Midbrain (tissue), 1 donor: ENCODE data around the gene ZNF324B.
"Not testable (repeated sequence)": the region's sequence is repeated elsewhere in the genome, so short reads cannot be mapped to it uniquely, and the experiment has no call there.

Experiments
- DNase-seq: peaks from one replicate; lab custom pipeline; 2025; lab: John Stamatoyannopoulos, UW

The ZNF324B gene

DNA sequence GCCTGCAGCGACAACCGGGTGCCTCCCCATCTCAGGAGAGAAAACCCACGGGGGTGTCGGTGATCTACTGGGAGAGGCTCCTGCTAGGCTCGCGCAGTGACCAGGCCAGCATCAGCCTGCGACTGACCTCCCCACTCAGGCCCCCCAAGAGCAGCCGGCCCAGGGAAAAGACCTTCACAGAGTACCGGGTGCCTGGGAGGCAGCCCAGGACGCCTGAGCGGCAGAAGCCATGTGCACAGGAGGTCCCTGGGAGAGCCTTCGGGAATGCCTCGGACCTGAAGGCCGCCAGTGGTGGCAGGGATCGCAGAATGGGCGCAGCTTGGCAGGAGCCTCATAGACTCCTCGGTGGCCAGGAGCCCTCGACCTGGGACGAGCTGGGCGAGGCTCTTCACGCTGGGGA, 3.9 kb downstream of the ZNF324B start:
- DNase-seq: no peak

GRCh38 chr19:58456111-58456510, 4.7 kb downstream of the ZNF324B start:
- no peak for DNase-seq

DNA sequence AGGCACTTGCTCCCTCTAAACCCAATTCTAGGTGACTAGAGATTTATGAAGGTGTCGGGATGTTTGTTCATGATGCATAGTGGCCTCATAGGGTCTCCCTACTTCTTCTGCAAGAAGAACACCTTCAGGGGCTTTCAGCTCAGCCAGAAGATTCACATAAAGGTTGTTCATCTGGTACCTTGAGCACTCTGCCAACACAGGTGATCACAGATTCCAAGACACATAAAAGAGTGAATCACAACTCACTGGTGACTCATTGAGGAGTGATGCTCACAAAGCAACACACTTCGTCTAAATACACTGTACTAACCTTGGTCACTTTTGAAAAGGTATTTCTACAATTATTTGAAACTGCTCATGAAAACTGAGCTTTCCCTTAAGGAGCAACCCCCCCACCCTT, 8.6 kb downstream of the ZNF324B start:
- DNase-seq: no peak

- no peak for DNase-seq
Observed at GRCh38 chr19:58466089-58466759, 14.8 kb downstream of the ZNF324B start.

DNA sequence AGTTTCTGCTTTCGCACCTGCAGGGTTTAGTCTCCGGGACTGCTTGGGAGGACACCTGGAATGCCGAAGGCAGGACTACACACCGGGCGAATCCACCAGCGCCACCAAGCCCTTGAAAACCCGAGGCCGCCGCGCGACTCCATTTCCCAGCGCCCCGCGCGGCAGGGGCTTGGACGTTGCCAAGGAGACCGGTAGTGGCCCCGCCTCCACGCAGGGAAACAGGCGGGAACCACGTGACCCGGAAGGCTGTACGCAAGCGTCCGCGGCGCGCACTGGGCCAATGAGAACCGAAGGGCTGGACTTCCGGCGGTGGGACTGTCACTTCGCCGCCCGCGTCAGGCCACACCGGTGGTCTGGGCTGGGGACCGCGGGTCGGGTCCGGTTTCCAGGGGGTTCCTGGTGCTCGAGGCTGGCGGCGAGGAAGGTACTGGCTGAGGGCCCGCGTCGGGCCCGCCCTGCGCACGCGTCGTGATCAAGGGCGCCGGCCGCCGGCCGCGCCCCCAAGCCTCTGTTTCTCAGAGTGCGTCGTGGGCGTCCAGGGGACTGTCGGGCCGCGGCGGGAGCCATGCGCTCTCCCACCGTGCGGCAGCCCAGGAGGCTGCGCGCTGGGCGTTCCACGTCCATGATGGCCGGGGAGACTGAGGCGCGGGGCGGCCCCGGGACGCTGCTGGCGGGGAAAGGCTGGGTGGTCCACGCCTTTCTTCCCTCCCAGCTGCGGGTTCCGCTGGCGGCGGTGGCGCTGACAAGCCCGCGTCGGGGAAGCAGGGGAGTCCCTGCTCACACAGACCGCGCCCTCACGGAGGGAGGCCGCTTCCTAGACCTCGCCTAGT, 15.6 kb downstream of the ZNF324B start, which contains the start of gene ZNF324:
Gene ZNF324 (plus strand): TSS at position 321 of the 830 bp plus-strand sequence. CDS start 2,106 bp downstream, outside the sequence.
- peak; percentile 99 for DNase-seq

GRCh38 chr19:58468216-58468839, 16.9 kb downstream of the ZNF324B start:
- DNase-seq: no peak

DNA sequence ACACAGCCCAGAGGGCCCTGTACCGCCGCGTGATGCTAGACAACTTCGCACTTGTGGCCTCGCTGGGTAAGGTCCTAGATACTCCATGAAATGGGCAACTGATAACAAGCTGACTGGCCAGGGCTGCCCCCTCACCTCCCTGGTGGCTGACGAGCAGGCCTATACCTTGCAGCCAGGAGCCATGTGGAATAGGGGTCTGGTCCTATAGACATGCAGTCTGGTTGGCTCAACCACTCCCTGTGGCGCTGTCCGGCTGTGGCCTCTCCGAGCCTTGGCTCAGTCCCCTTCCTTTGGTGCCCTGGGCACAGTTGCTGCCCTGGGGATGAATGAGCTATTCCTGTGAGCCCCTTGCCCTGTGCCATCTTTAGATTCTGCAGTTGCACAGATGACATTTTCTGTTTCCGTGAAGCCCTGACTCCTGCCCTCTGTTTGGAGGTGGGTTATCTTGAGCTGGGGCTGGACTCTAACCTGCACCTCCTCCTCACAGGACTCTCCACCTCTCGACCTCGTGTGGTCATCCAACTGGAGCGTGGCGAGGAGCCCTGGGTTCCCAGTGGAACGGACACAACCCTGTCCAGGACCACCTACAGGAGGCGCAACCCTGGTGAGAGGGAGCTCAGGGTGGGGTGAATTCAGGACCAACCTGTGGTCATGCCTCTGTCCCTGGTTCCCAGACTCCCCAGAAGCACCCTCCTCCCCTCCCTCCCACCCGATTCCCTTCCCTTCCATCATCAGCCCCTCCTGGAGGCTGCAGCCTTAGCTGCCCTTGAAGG, 18.0 kb downstream of the ZNF324B start:
- DNase-seq: no peak

- not testable (repeated sequence) for DNase-seq
Observed at GRCh38 chr19:58470837-58471543, 19.6 kb downstream of the ZNF324B start.

GRCh38 chr19:58471736-58472135, 20.3 kb downstream of the ZNF324B start:
- no peak for DNase-seq

- DNase-seq: no peak
Observed at GRCh38 chr19:58473775-58474174, 22.4 kb downstream of the ZNF324B start.

DNA sequence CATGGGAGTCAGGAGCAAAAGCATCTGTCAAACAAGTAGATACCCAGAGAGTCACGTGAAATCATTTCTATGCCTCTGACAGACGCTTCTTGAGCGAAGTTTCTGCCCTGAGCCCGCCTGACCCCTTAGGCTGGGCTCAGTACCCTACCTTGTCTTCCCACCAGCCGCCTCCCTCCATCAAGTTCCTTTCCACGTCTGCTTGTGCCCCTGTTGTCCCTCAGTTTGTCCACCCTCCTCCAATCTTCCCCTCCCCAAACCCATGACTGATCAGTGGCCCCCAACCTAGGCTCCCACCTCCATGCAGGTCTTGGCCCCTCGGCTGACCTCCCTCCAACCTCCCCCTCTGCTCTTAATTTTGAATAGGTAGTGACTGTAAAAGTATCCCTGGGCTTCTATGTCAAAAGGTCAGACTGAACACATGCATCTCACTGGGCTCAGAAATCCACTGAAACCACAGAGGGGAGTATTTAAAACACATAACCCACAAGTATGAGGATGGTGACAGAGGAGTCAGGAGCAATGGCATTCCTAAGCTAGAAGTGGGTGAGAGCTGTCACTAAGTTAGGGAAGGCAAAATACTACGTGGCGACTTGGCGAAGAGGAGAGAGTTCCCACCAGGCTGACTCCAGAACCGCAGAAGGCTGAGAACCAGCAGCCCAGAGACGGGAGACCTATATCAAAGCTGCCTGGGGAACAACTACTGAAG, 23.0 kb downstream of the ZNF324B start:
- no peak for DNase-seq

DNA sequence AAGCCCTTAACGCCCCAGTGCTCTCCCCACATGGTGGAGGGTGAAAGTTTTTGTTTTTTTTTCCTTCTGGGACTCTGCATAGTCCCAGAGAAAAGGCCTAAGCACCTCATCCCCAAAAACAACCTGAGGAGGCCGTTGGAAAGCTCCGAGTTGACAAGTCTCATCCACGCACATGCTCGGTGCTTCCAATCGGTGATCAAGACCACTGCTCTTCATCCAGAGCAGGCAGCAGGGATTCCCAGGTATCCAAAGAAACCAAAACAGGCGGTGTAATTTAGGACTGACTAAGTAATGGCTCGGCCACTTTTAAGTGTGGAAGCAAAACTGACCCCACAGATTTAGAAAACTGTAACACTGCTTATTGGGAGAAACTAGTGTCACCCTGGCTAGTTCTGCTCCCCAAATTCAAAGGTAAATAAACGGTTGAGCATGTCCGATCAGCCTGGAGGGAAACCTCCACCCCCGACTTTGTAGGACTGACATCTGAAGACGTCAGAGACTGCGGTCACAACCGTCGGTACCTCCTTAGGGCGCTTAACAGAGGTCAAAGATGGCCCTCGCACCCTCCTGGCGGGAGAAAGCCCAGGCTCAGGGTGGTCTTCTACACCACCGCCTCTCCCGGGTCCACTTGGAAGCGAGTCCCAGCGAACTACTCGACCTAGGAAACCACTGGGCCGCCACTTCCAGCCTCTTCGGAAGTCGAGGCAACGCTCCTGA, 23.7 kb downstream of the ZNF324B start:
- no peak for DNase-seq

GRCh38 chr19:58475714-58476497, 24.5 kb downstream of the ZNF324B start, which contains the start of gene ZNF446:
Gene ZNF446, plus strand, starts transcription at chr19:58476352. Its CDS starts 867 bp downstream, at chr19:58477219.
- peak; percentile 97 for DNase-seq

DNA sequence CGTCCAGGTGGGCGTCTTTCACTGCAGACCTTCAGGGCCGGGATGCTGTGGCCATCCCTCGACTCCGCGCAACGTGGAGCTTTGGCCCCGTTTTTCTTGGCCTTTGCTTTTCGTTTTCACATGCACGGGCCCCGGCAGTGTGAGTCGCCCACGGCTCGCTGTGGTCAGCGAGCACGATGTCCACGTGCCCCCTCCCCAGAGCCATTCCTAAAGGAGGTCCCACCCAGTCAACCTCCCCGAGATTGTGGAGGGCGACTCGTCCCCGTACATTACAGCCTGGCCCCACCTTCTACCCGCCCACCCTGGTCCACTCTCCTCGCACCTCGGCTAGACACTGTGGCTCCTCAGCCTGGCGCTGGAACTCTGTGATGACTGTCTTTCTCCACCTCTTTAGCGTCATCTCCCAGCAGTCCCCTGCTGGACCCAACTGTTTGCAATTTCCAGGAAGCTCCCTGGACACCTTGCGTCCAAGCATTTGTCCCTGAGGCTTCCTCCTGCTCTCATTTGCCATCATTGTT, 25.1 kb downstream of the ZNF324B start:
- DNase-seq: no peak

- no peak for DNase-seq
Observed at GRCh38 chr19:58477130-58477529, 25.7 kb downstream of the ZNF324B start.

DNA sequence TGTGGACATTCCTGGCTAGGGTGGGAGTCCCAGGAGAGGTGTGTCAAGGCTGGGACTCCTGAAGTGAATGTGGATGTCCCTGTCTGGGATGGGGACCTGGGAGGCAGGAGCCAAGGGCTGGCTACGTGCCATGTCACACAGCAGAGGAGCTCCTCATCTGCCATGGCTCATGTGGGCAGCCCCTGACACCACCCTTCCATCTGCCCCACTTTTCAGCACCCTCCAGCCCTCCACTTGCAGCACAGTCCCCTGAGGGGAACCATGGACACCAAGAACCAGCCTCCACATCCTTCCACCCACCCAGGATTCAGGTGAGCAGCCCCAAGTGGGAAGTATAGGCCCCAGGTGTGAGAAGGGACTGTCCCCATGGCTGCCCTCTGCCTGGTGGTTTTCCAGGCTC, 26.4 kb downstream of the ZNF324B start:
- no peak for DNase-seq

GRCh38 chr19:58479303-58479702, 27.9 kb downstream of the ZNF324B start:
- DNase-seq: no peak

- DNase-seq: no peak
Observed at GRCh38 chr19:58479736-58480480, 28.5 kb downstream of the ZNF324B start.
